ENCODE data around the gene C12orf75. TPM values are rescaled to one million over a fixed set of nuclear protein-coding genes. Genes with fewer than 3 reads are reported as not detected.

C12orf75 gene
- total RNA-seq, 4 donors from 2014 or later = 17.4 to 28.5 (median 25.3) TPM

- Histone ChIP-seq H3K4me3 (no peak overlapping the region), H3K27me3 (no peaks in the 10 kb centered on the region), H3K36me3 (no peaks in the 10 kb centered on the region), H3K4me1 (peaks cover 26% of the 10 kb centered on the region), H3K27ac (no peak overlapping the region), H3K9me3 (no peaks in the 10 kb centered on the region)
- 59% methylated on average over 1 of the region's 1 CpG for WGBS
- no peak for TF ChIP-seq CTCF (IDR thresholded peaks at IDR 0.05)
- no peak for TF ChIP-seq POLR2AphosphoS5 (IDR thresholded peaks at IDR 0.05)
- no peak for TF ChIP-seq EP300 (IDR thresholded peaks at IDR 0.05)
- no peak for TF ChIP-seq POLR2A (IDR thresholded peaks at IDR 0.05)
- no peak for DNase-seq (ENCODE audit: low spot score in 2 of 2)
Measured at GRCh38 chr12:105332925-105333324, 2.4 kb downstream of the C12orf75 start.

GRCh38 chr12:105334001-105334400 lies 3.5 kb downstream of the C12orf75 start:
- H3K4me1 ChIP-seq = peaks cover 26% of the 10 kb centered on the region
- no peaks in the 10 kb centered on the region for H3K9me3 ChIP-seq
- no peaks in the 10 kb centered on the region for H3K27me3 ChIP-seq
- no peak overlapping the region for H3K4me3 ChIP-seq
- no peak for TF ChIP-seq POLR2AphosphoS5 (IDR thresholded peaks at IDR 0.05)
- no peak for TF ChIP-seq EP300 (IDR thresholded peaks at IDR 0.05)
- no peak for TF ChIP-seq POLR2A (IDR thresholded peaks at IDR 0.05)
- TF ChIP-seq CTCF (IDR thresholded peaks at IDR 0.05) = no peak
- H3K36me3 ChIP-seq = no peaks in the 10 kb centered on the region
- DNase-seq (ENCODE audit: low spot score in 2 of 2) = no peak
- 74% methylated on average over 3 of the region's 3 CpGs for WGBS
- no peak overlapping the region for H3K27ac ChIP-seq

DNA sequence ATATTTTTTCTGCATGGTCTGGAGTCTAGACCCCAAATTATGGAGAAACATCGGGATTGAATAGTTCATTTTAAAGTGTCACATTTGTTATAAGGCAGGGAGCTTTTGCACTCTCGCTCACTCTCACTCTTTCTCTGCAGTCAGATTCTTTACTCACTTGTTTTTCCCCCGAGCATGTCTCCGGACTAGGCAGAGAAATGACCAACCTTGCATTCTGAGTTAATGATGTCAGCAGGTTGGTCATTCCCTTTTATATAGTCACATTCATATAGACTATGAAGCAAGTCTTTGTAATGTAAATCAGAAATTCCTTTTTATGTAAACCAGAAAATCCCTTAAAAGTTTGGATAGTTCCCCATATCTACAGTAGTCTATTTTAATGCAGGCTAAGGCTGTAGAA lies 4.1 kb downstream of the C12orf75 start:
- WGBS = 93% methylated on average over 4 of the region's 4 CpGs
- H3K4me3 ChIP-seq = no peak overlapping the region
- peaks cover 26% of the 10 kb centered on the region for H3K4me1 ChIP-seq
- H3K9me3 ChIP-seq = no peaks in the 10 kb centered on the region
- DNase-seq (ENCODE audit: low spot score in 2 of 2) = no peak
- no peak overlapping the region for H3K27ac ChIP-seq
- no peaks in the 10 kb centered on the region for H3K27me3 ChIP-seq
- no peaks in the 10 kb centered on the region for H3K36me3 ChIP-seq
- TF ChIP-seq EP300 (IDR thresholded peaks at IDR 0.05) = no peak
- no peak for TF ChIP-seq POLR2AphosphoS5 (IDR thresholded peaks at IDR 0.05)
- TF ChIP-seq CTCF (IDR thresholded peaks at IDR 0.05) = no peak
- no peak for TF ChIP-seq POLR2A (IDR thresholded peaks at IDR 0.05)

- Histone ChIP-seq H3K4me3 (no peak overlapping the region), H3K27ac (no peak overlapping the region), H3K9me3 (no peaks in the 10 kb centered on the region), H3K4me1 (peaks cover 18% of the 10 kb centered on the region), H3K27me3 (no peaks in the 10 kb centered on the region), H3K36me3 (no peaks in the 10 kb centered on the region)
- no peak for TF ChIP-seq POLR2AphosphoS5 (IDR thresholded peaks at IDR 0.05)
- TF ChIP-seq CTCF (IDR thresholded peaks at IDR 0.05) = no peak
- TF ChIP-seq EP300 (IDR thresholded peaks at IDR 0.05) = no peak
- TF ChIP-seq POLR2A (IDR thresholded peaks at IDR 0.05) = no peak
- WGBS = 91% methylated on average over 5 of the region's 5 CpGs
- no peak for DNase-seq (ENCODE audit: low spot score in 2 of 2)
Measured at GRCh38 chr12:105335856-105336255, 5.4 kb downstream of the C12orf75 start.

- DNase-seq (ENCODE audit: low spot score in 2 of 2) = no peak
- TF ChIP-seq CTCF (IDR thresholded peaks at IDR 0.05) (no peak), POLR2AphosphoS5 (IDR thresholded peaks at IDR 0.05) (no peak), POLR2A (IDR thresholded peaks at IDR 0.05) (no peak), EP300 (IDR thresholded peaks at IDR 0.05) (no peak)
Measured at GRCh38 chr12:105336411-105336810, 5.9 kb downstream of the C12orf75 start.

More at GRCh38 chr12:105336411-105336810, 5.9 kb downstream of the C12orf75 start:
- no peaks in the 10 kb centered on the region for H3K27me3 ChIP-seq
- H3K36me3 ChIP-seq = no peaks in the 10 kb centered on the region
- no peak overlapping the region for H3K4me3 ChIP-seq
- H3K9me3 ChIP-seq = no peaks in the 10 kb centered on the region
- H3K4me1 ChIP-seq = peaks cover 15% of the 10 kb centered on the region
- no peak overlapping the region for H3K27ac ChIP-seq
- 92% methylated on average over 7 of the region's 7 CpGs for WGBS
